ENCODE results near the gene COL4A2.

Gene COL4A2

DNA sequence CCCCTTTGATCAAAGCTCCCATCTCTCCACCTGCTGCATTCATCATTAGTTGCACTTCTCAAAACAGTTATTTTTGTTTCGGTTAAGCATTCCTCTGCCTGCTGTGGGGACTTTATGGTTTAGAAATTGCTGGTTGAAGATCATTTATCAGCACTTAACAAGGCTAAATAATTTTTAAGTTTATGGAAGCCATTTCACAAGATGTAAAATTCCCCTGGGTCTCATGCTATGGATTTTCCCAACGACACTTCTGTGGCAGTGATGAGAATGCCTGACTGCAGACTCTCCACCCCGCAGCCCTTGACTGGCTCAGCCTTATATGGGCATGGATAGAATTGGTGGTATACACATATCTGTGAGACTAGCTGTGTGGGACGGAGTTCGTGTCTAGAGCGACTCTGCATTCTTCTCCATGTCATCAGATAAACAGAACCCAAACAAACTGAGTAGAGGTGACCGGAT is 52.8 kb downstream of the COL4A2 start:
- ATAC-seq: no peak

DNA sequence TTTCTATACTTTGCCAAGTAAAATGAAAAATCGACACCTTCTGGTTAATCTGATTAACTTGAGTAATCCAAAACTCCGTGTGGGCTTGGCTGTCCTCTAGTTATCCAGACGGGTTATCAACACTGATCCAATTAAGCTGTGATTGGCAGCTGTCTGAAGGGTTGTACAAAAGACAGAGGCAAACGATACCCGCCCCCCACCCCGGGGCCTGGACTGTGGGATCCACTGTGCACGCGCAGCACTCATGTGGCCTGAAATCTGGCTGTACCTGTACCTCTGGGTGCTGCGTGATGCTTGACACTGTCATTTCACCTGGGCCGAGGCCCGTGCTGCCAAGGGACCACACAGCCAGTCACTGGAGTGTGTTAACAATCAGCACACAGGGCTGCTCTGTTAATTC is 53.5 kb downstream of the COL4A2 start:
- ATAC-seq: no peak

DNA sequence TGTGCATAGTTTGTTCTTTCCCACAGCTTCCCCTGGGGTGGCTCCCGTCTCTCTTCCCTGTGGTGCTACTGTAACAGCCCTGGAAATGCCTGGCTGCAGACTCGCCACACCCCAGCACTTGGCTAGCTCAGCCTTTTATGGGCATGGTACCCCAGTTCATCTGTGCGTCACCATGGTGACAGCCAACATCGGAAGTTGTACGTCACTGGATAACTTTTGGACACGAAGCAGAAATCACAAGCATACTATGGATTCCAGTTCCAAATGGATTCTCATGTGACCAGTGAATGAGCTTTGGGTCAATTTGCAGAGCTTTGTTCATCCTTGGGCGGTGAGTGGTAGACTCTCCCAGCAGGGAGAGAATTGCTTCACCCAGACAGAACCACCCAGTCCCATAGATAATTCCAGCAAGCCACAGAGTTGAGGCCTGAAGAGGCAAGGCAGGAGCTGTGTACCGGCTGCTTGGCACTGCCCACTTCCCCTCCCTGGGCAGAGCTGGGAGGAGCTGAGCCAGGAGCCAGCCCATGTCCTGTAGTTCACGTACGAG is 54.4 kb downstream of the COL4A2 start:
- no peak for ATAC-seq

DNA sequence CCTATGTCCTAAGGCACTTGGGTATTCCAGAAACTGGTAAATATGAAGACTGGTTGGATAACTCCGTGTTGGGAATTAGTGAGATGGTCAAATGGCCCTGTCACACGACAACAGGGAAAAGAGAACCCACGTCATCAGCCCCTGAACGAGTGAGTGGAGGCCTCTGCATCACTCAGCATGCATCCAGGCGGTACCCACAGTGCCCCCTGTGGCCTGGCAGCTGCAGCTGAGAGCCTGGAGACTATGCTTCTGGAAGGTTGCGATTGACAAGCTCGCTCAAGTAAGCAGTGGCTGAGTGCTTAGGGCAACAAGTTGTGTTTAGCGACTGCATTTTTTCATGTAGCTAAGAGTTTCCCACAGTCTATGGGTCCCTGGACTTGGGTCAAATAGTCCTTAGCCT is 55.9 kb downstream of the COL4A2 start:
- ATAC-seq: no peak

- ATAC-seq: no peak
Observed at GRCh38 chr13:110364081-110364480, 57.0 kb downstream of the COL4A2 start.

DNA sequence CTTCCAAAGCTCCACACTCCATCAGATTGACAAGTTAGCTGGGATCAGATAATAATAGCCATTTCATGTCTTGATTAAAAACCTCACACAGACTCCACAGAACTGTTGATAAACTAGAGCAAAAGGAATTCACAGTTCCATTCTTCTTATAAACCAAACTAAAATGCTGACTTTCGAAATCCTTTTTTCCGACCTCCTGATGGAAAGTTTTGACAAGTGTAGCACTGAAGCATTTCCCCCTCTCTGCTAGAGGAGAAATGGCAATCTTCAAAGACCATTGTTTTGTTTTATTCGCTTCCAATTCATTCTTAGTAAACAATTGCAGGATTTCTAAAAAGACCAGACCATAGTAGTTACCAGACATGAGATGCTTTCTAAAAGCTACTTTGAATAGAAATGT is 58.8 kb downstream of the COL4A2 start:
- no peak for ATAC-seq

DNA sequence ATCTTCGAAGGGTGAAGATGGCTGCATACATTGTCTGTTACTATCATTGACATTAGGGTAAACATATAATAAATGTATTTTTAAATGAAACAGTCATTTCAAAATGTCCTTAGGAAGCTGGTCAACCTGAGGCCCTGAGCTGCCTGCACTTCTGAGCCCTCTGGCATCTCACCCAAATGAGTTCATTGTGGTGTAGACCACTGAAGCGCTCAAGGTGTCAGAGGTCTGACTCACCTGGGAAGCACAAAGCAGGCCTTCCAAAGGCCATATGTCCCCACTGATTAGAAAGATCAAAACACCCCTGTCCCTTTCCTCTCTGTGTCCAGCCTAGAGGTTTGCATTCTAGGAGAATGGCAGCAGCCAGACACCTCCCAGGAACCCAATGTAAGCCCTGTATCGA is 59.6 kb downstream of the COL4A2 start:
- ATAC-seq: no peak

DNA sequence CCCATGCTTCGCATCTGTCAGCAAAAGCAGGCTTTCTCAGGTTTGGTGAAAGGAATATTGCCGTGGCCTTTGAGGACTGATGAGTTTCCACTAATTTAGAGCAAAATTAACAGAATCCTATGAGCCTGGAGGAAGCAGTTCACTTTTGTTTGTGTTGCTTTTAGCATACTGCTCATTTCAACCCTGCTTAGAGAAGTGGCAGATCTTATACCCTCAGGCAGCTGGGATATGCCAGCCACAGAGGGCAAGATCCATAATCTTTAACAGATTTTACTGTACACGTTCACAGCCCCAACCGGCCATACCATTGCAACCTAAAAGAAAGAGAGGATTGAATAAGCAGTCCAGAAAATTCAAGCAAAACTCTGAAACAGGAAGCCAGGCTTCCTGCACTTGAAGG is 60.5 kb downstream of the COL4A2 start:
- ATAC-seq: no peak

DNA sequence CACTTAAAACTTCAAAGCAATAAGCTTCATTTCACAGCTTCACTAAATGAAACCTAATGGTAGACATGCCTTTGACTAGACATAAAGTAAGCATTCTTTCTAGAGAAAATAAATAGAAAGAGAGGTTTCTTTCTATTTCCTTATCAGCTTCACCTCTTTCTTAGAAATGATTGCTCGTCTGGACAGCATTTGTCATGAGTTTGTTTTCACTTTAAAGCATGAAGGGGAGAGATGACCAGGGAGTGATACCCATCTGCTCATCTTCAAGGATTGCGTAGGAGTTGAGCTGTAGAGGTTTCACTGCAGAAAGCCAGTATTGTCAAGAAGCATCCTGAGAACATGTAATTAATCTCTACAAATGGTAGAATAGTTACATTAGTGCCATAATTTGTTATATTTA is 61.3 kb downstream of the COL4A2 start:
- no peak for ATAC-seq

- no peak for ATAC-seq
Observed at GRCh38 chr13:110369400-110369799, 62.3 kb downstream of the COL4A2 start.

DNA sequence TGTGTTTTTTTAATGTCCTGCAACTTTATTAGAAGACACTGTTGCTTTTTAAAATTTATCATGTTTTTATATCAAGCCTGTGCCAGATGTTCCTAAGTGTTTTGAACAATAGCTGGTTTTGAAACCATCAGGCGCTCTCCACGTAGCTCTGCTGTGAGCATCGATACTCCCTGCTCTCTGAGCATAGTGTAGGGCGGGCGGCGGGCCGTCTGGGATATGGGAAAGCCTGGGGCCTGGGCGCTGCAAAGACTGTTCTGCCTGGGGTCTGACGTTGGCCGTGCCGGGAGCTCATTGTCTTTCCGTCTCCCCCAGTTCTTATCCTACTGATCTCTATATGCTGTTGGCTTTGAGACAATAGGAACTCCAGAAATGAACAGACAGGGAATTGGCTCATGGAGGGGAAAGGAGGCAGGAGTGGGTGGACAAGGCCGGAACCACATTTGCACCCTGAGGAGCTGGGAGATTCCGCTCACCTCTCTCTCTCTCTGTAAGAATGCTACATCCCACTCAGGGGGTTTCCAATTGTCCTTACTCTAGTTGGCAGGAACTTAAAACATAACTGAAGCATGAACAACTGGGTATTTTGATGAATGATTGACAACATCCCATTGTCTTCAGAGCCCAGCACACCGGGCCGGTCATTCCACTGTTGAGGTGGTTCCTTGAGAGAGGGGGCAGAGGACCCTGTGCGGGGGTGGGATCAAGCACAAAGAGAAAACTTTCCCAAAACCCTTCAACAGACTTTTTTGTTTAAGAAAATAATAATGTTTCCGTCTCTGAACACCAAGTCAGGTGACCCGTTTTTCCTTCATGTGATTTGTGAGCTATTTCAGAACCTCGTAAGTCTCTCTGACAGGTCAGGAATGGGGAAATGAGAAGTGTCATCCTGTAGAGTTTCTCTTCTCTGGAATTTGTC is 64.7 kb downstream of the COL4A2 start:
- ATAC-seq: no peak

- no peak for ATAC-seq
Observed at GRCh38 chr13:110372676-110373075, 65.6 kb downstream of the COL4A2 start.

GRCh38 chr13:110373617-110374016 is 66.5 kb downstream of the COL4A2 start:
- no peak for ATAC-seq

DNA sequence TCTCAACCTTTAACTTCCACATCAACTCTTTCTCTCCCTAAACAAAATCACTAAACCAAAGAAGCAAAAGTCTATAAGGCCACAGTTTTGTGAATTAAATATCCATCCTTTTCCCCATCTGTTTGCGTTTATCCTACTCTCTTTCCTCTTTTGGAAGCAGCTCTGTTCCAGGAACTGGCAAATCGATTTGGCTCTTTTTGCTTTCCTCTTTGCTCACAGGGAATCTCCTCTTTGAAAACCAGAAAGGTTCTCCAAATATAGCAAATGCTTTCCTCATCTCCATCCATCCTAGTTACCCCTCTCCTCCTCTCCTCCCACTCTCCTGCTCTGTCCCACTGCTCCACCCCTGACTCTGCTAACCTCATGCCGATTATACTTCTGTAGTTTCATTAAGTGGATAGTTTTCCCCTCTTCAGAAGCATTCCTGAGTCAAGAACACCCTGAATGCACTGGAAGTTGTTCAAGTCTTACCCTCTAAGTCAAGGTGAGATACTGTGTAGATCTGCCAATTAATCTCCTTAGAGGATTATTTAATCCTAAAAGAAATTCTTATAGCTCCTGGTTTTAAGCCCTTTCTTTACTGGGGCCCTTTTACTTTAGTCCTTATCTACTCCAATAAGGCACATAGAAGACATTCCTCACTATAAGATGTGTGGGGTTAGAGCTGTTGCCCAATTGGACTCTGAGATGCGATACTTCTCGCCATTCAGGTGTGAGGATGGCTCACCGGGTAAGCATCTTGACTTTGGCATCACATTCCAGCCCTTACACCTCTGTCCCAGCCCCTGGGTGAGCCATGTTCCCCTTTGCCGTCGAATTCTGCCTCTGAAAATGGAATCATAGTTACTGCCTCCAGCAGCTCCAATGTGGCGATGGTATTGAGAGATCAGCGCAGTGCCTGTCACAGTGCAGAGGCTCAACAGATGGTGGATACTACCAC is 67.6 kb downstream of the COL4A2 start:
- no peak for ATAC-seq

DNA sequence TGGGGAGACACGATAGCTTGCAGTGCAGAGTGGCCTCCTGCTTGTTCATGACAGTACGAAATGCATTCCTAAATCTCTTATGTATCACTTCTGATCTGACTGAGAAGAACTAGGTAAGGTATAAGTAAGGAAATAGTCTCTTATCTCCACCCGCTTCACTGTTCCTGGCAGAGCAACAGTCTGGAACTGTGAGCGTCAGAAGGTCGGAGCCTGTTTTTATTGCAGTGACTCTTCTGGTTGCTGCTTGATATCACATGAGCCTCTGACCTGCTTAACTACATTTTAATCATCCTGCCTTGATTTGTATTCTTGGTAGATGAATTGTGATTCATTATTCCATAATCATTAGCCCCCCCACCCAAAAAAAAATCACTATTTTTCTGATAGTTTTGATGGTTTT is 69.0 kb downstream of the COL4A2 start:
- no peak for ATAC-seq

DNA sequence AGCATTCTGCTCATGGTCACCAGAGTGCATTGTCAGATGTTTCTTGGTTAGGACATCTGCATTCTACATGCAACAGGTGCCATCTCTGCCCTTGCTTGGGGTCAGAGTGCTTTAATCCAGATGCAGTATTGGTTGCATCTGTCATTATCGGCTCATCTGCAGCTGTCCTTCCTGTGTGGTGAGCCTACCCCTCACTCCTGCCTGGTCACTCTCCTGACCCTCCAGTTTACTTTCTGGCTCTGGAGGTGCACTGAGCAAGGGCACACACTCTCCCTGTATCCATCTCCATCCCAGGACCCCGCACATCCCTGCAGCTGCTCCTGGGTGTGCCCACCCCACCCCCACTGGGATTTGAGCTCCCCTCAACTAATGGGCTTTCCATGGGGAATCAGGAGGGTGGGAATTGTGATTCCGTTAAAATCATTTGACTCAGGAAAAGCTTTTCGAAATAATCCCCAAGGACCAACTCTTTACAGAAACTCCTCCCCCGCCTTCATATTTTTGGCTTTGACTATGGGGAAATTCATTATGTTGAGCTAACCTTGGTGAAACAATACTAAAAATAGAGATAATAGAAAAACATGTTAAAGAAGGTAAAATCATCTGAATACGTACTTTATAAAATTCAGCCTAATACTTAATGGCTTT is 70.2 kb downstream of the COL4A2 start:
- ATAC-seq: no peak

DNA sequence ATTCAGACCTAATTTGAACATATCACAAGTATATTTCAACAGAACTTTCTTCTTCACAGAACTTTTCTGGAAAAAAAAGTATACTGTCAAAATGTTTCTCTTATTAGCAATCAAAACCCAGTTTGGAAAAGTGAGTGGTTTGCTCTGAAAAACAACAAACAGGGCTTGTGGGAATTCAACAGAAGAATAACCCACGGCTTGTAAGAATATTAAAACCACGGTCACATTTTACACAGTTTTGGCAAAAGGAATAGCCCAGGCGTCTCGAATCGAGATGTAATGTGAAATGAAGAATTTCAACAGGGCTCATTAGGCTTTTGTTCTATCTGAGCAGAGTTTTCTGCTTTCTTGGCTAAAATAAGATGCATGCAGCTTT is 70.7 kb downstream of the COL4A2 start:
- no peak for ATAC-seq

- no peak for ATAC-seq
Observed at GRCh38 chr13:110379358-110379757, 72.3 kb downstream of the COL4A2 start.

DNA sequence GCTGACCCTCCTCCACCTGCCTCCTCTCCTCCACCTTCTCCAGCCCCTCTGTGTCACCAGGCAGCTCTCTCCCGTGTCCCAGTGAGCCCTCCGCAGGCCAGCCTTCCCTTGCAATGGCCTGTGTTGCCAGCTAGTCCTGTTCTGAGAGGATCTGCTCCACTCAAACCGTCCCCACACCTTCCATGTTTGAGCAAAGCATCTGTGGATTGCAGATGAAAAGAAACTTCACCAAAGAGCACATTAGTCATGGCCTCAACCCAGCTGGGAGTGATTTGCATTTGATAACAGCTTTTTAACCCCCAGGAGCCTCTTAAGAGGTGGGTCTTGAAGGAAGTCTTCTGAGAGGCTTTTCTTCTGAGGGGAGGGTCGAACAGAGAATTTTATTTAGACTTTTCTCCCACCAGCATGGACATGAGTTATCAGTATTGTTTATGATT is 72.8 kb downstream of the COL4A2 start:
- ATAC-seq: no peak

GRCh38 chr13:110380359-110381028 is 73.4 kb downstream of the COL4A2 start:
- ATAC-seq: no peak

GRCh38 chr13:110381029-110381360 is 73.9 kb downstream of the COL4A2 start:
- no peak for ATAC-seq

DNA sequence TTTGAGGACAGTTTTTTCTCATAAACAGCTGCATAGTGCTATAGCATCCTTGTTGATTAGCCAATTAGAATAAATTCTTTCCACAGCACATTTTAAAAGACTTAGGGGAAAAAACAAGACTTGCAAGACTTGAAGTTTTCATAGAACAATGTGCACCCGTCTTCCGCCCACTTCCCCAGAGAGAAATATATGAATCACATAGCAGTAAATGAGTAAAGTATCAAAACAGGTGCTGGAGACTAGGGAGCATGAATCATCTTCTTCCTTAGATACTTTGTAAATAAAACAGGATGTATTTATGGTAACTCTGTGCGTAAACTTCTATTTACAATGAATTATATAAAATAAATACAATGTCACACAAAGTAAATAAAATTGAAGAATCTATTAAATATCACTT is 75.1 kb downstream of the COL4A2 start:
- ATAC-seq: no peak
